H1 (cell line): Measurements from ENCODE around the gene EHD4.

Experiments used
- EZH2 ChIP-seq: fragments of 200-600 bp; sonication (generic); IDR thresholded peaks from 2 replicates; pipeline ENCODE4 v1.7.1; 2012; ENCODE audit warnings: low read depth, mild to moderate bottlenecking, moderate library complexity, low read length, inconsistent platforms; ENCODE audit not compliant: severe bottlenecking
- PHF8 ChIP-seq: fragments of 200-600 bp; sonication (generic); conservative IDR thresholded peaks from 2 replicates; pipeline ENCODE4 v1.7.1; 2012; ENCODE audit warnings: low read depth, mild to moderate bottlenecking, inconsistent platforms, low read length, moderate library complexity
- POLR2A ChIP-seq, 2 experiments: IDR thresholded peaks; 1 replicate in 1 of 2; 2 replicates in 1 of 2; pipeline ENCODE4 v1.6.1; 2011; ENCODE audit warnings: low read depth in 2 of 2, low read length in 2 of 2, mild to moderate bottlenecking in 2 of 2; ENCODE audit errors: control extremely low read depth in 1 of 2
- RAD21 ChIP-seq, 2 experiments: IDR thresholded peaks in 1 of 2; conservative IDR thresholded peaks in 1 of 2; 2 replicates each; pipeline ENCODE4 v1.6.1; 2011; ENCODE audit warnings: low read depth in 2 of 2, low read length in 2 of 2, improper control_type of control experiment in 1 of 2, inconsistent platforms in 1 of 2, mild to moderate bottlenecking in 1 of 2, moderate library complexity in 1 of 2
- SP2 ChIP-seq: IDR thresholded peaks from 2 replicates; pipeline ENCODE4 v1.6.1; 2012; ENCODE audit warnings: mild to moderate bottlenecking, low read length, inconsistent platforms
- TF ChIP-seq, protein P1 (sequence below), 3 experiments: IDR thresholded peaks; 1 replicate in 2 of 3; 2 replicates in 1 of 3; pipeline versions ENCODE4 v1.5.1 to v1.6.1; 2011; ENCODE audit warnings: low read length in 3 of 3, mild to moderate bottlenecking in 3 of 3, inconsistent platforms in 2 of 3, low read depth in 1 of 3, moderate library complexity in 1 of 3; ENCODE audit not compliant: insufficient read depth in 1 of 3; ENCODE audit errors: control extremely low read depth in 1 of 3

- TF ChIP-seq, protein P1, sequence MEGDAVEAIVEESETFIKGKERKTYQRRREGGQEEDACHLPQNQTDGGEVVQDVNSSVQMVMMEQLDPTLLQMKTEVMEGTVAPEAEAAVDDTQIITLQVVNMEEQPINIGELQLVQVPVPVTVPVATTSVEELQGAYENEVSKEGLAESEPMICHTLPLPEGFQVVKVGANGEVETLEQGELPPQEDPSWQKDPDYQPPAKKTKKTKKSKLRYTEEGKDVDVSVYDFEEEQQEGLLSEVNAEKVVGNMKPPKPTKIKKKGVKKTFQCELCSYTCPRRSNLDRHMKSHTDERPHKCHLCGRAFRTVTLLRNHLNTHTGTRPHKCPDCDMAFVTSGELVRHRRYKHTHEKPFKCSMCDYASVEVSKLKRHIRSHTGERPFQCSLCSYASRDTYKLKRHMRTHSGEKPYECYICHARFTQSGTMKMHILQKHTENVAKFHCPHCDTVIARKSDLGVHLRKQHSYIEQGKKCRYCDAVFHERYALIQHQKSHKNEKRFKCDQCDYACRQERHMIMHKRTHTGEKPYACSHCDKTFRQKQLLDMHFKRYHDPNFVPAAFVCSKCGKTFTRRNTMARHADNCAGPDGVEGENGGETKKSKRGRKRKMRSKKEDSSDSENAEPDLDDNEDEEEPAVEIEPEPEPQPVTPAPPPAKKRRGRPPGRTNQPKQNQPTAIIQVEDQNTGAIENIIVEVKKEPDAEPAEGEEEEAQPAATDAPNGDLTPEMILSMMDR (IDR thresholded peaks at IDR 0.05; ENCODE audit: control extremely low read depth in 1 of 3, insufficient read depth in 1 of 3, low read depth in 1 of 3, low read length in 3 of 3): no peak
- TF ChIP-seq PHF8 (no peak), EZH2 (no peak), RAD21 (IDR thresholded peaks at IDR 0.05 in 1 of 2, conservative IDR thresholded peaks at IDR 0.05 in 1 of 2; ENCODE audit: low read depth in 2 of 2, low read length in 2 of 2) (no peak), SP2 (no peak), POLR2A (IDR thresholded peaks at IDR 0.05; ENCODE audit: control extremely low read depth in 1 of 2, low read depth in 2 of 2, low read length in 2 of 2) (no peak)
These were observed 94.0 kb downstream of the EHD4 start for GRCh38 chr15:41878355-41878699.
